Thyroid gland (tissue), 4 donors: ENCODE results near the gene SEL1L2. TPM values are rescaled to one million over a fixed set of nuclear protein-coding genes. Genes with fewer than 3 reads are reported as not detected.

Experiments
- DNase-seq, 2 donors: peaks; one replicate each; pipeline ENCODE4 v3.0.0-alpha.2; 2019
- H3K27ac ChIP-seq, 3 donors: fragments of 200-600 bp; sonication (generic); 1 replicate in 2 of 3; 2 replicates in 1 of 3; pipeline ENCODE4 v1.5.1; 2016 to 2019; ENCODE audit warnings: mild to moderate bottlenecking in 1 of 3, moderate library complexity in 1 of 3
- H3K27me3 ChIP-seq: fragments of 200-600 bp; sonication (generic); one replicate; pipeline ENCODE4 v1.5.1; 2019
- H3K36me3 ChIP-seq, 2 donors: fragments of 200-600 bp; sonication (generic); one replicate each; pipeline ENCODE4 v1.5.1; 2016 to 2019
- H3K4me1 ChIP-seq, 2 donors: fragments of 200-600 bp; sonication (generic); one replicate each; pipeline ENCODE4 v1.5.1; 2017 to 2019
- H3K4me3 ChIP-seq, 3 donors: fragments of 200-600 bp; sonication (generic); replicated peaks in 1 of 3; 1 replicate in 2 of 3; 2 replicates in 1 of 3; pipeline ENCODE4 v1.5.1; 2016; ENCODE audit warnings: mild to moderate bottlenecking in 1 of 3
- H3K9me3 ChIP-seq: fragments of 200-600 bp; sonication (generic); one replicate; pipeline ENCODE4 v1.5.1; 2017
- CTCF ChIP-seq, 6 experiments: fragments of 200-600 bp in 3 of 6; fragments of 450-650 bp in 3 of 6; sonication (generic) in 3 of 6; IDR thresholded peaks; one replicate each; pipeline ENCODE4 v1.5.1; 2016 to 2019; ENCODE audit warnings: antibody characterized with exemption in 6 of 6, mild to moderate bottlenecking in 2 of 6, inconsistent platforms in 1 of 6, moderate library complexity in 1 of 6
- POLR2A ChIP-seq, 2 donors: fragments of 450-650 bp; IDR thresholded peaks; one replicate each; pipeline ENCODE4 v1.6.1; 2017; ENCODE audit warnings: antibody characterized with exemption in 2 of 2, mild to moderate bottlenecking in 2 of 2, moderate library complexity in 1 of 2
- WGBS, 2 donors: methylation state at CpG; one replicate each; pipeline ENCODE4 v1.1.5; 2017; 5-methylcytosine and 5-hydroxymethylcytosine counted together
- intact Hi-C: fragments of 100-400 bp; cut with DNase I; formaldehyde crosslinking; loops from one replicate; pipeline ENCODE4 v1.15.1; 2023
- total RNA-seq, 4 donors: library from RNA; depleted of rRNA; stranded (reverse); fragments of >200 nt; gene quantifications; one replicate each; pipeline ENCODE4 v1.2.3, GENCODE V29; 2016

Gene SEL1L2
- total RNA-seq, 4 donors from 2014 or later = not detected

- no peak for DNase-seq
- Histone ChIP-seq H3K27ac (no peak overlapping the region), H3K4me1 (no peaks in the 10 kb centered on the region), H3K36me3 (no peaks in the 10 kb centered on the region), H3K27me3 (no peaks in the 10 kb centered on the region), H3K9me3 (no peaks in the 10 kb centered on the region), H3K4me3 (no peak overlapping the region)
- WGBS, 2 donors = 94 to 95% methylated on average over 2 of the region's 2 CpGs
- TF ChIP-seq CTCF (IDR thresholded peaks at IDR 0.05) (no peak), POLR2A (IDR thresholded peaks at IDR 0.05) (no peak)
- intact Hi-C loops = no loop called here
Observed at GRCh38 chr20:13865156-13865555, 125.3 kb downstream of the SEL1L2 start.

- intact Hi-C loops = no loop called here
- no peak overlapping the region for H3K27ac ChIP-seq
- H3K36me3 ChIP-seq = no peaks in the 10 kb centered on the region
- TF ChIP-seq POLR2A (IDR thresholded peaks at IDR 0.05) (no peak), CTCF (IDR thresholded peaks at IDR 0.05) (no peak)
- 40 to 89% methylated on average over 1 of the region's 1 CpG for WGBS, 2 donors
- no peak for DNase-seq
- H3K4me3 ChIP-seq = no peak overlapping the region
- no peaks in the 10 kb centered on the region for H3K4me1 ChIP-seq
- H3K9me3 ChIP-seq = no peaks in the 10 kb centered on the region
- no peaks in the 10 kb centered on the region for H3K27me3 ChIP-seq
Observed at GRCh38 chr20:13863244-13863643, 127.2 kb downstream of the SEL1L2 start.

GRCh38 chr20:13862245-13862644 lies 128.2 kb downstream of the SEL1L2 start:
- 85 to 89% methylated on average over 2 of the region's 2 CpGs for WGBS, 2 donors
- Histone ChIP-seq H3K4me1 (no peaks in the 10 kb centered on the region), H3K27ac (no peak overlapping the region), H3K36me3 (no peaks in the 10 kb centered on the region), H3K27me3 (no peaks in the 10 kb centered on the region), H3K4me3 (no peak overlapping the region), H3K9me3 (no peaks in the 10 kb centered on the region)
- no peak for DNase-seq
- TF ChIP-seq POLR2A (IDR thresholded peaks at IDR 0.05) (no peak), CTCF (IDR thresholded peaks at IDR 0.05) (no peak)
- intact Hi-C loops = no loop called here

- TF ChIP-seq CTCF (IDR thresholded peaks at IDR 0.05) (no peak), POLR2A (IDR thresholded peaks at IDR 0.05) (no peak)
- H3K27me3 ChIP-seq = no peaks in the 10 kb centered on the region
- DNase-seq = no peak
- intact Hi-C loops = no loop called here
- no peaks in the 10 kb centered on the region for H3K4me1 ChIP-seq
- H3K36me3 ChIP-seq = no peaks in the 10 kb centered on the region
- no peaks in the 10 kb centered on the region for H3K9me3 ChIP-seq
- H3K4me3 ChIP-seq = no peak overlapping the region
- H3K27ac ChIP-seq = no peak overlapping the region
Observed at GRCh38 chr20:13858871-13859270, 131.5 kb downstream of the SEL1L2 start.

- intact Hi-C loops = no loop called here
- Histone ChIP-seq H3K4me3 (no peak overlapping the region), H3K27me3 (no peaks in the 10 kb centered on the region), H3K27ac (no peak overlapping the region), H3K4me1 (no peaks in the 10 kb centered on the region), H3K9me3 (no peaks in the 10 kb centered on the region), H3K36me3 (no peaks in the 10 kb centered on the region)
- DNase-seq = no peak
- TF ChIP-seq POLR2A (IDR thresholded peaks at IDR 0.05) = no peak
- TF ChIP-seq CTCF (IDR thresholded peaks at IDR 0.05) = no peak
- WGBS, 2 donors = 95% methylated on average over 5 of the region's 5 CpGs
Observed at GRCh38 chr20:13858439-13858838, 132.0 kb downstream of the SEL1L2 start.
